ENCODE measurements around the gene MAP3K13. TPM values are rescaled to one million over a fixed set of nuclear protein-coding genes. Genes with fewer than 3 reads are reported as not detected.

MAP3K13 gene
- total RNA-seq, 4 donors from 2014 or later, result 8.8 to 47.8 (median 17.2) TPM

GRCh38 chr3:185347399-185347798, 15.5 kb upstream of the MAP3K13 start:
- Histone ChIP-seq H3K27me3 (no peaks in the 10 kb centered on the region), H3K9me3 (no peaks in the 10 kb centered on the region), H3K4me3 (no peak overlapping the region), H3K4me1 (no peaks in the 10 kb centered on the region), H3K36me3 (no peaks in the 10 kb centered on the region), H3K27ac (no peak overlapping the region)
- intact Hi-C loops (cut with DNase I; ENCODE audit: low total_unique reads), result no loop called here
- no peak for DNase-seq
- TF ChIP-seq CTCF (IDR thresholded peaks at IDR 0.05), result no peak
- TF ChIP-seq POLR2A (IDR thresholded peaks at IDR 0.05), result no peak

- no peaks in the 10 kb centered on the region for H3K9me3 ChIP-seq
- no peak overlapping the region for H3K27ac ChIP-seq
- TF ChIP-seq POLR2A (IDR thresholded peaks at IDR 0.05) (no peak), CTCF (IDR thresholded peaks at IDR 0.05) (no peak)
- H3K27me3 ChIP-seq, result no peaks in the 10 kb centered on the region
- H3K4me3 ChIP-seq, result no peak overlapping the region
- DNase-seq, result no peak
- no peaks in the 10 kb centered on the region for H3K36me3 ChIP-seq
- intact Hi-C loops (cut with DNase I; ENCODE audit: low total_unique reads), result no loop called here
- no peaks in the 10 kb centered on the region for H3K4me1 ChIP-seq
Measured at GRCh38 chr3:185350841-185351240, 12.1 kb upstream of the MAP3K13 start.

GRCh38 chr3:185351396-185351795, 11.5 kb upstream of the MAP3K13 start:
- Histone ChIP-seq H3K36me3 (no peaks in the 10 kb centered on the region), H3K27ac (no peak overlapping the region), H3K9me3 (no peaks in the 10 kb centered on the region), H3K4me3 (no peak overlapping the region), H3K27me3 (no peaks in the 10 kb centered on the region), H3K4me1 (no peaks in the 10 kb centered on the region)
- TF ChIP-seq POLR2A (IDR thresholded peaks at IDR 0.05), result no peak
- no peak for TF ChIP-seq CTCF (IDR thresholded peaks at IDR 0.05)
- intact Hi-C loops (cut with DNase I; ENCODE audit: low total_unique reads), result no loop called here
- DNase-seq, result no peak

GRCh38 chr3:185353225-185353624, 9.7 kb upstream of the MAP3K13 start:
- no peaks in the 10 kb centered on the region for H3K9me3 ChIP-seq
- no peak for DNase-seq
- H3K27ac ChIP-seq, result no peak overlapping the region
- TF ChIP-seq CTCF (IDR thresholded peaks at IDR 0.05), result no peak
- TF ChIP-seq POLR2A (IDR thresholded peaks at IDR 0.05), result no peak
- intact Hi-C loops (cut with DNase I; ENCODE audit: low total_unique reads), result no loop called here
- H3K36me3 ChIP-seq, result no peaks in the 10 kb centered on the region
- H3K4me3 ChIP-seq, result no peak overlapping the region
- H3K27me3 ChIP-seq, result no peaks in the 10 kb centered on the region
- H3K4me1 ChIP-seq, result no peaks in the 10 kb centered on the region

GRCh38 chr3:185353823-185354614, 8.9 kb upstream of the MAP3K13 start:
- Histone ChIP-seq H3K4me3 (no peak overlapping the region), H3K27me3 (no peaks in the 10 kb centered on the region), H3K36me3 (no peaks in the 10 kb centered on the region), H3K27ac (no peak overlapping the region), H3K4me1 (no peaks in the 10 kb centered on the region), H3K9me3 (no peaks in the 10 kb centered on the region)
- peak; percentile 27 to 46 for DNase-seq
- intact Hi-C loops (cut with DNase I; ENCODE audit: low total_unique reads), result no loop called here
- TF ChIP-seq POLR2A (IDR thresholded peaks at IDR 0.05) (no peak), CTCF (IDR thresholded peaks at IDR 0.05) (peak in 3 of 4 experiments; percentile 16 to 44 (median 41))

Measured in uterus (tissue), 4 donors.